Mesenteric fat pad (tissue), 1 donor: ENCODE results near the gene CCDC92. TPM values are rescaled to one million over a fixed set of nuclear protein-coding genes. Genes with fewer than 3 reads are reported as not detected.
A peak's percentile ranks its signal among the peaks of the same experiment; 100 is the strongest.
"Not testable (repeated sequence)": the region's sequence is repeated elsewhere in the genome, so short reads cannot be mapped to it uniquely, and the experiment has no call there.

ENCODE experiments used
- DNase-seq: peaks from one replicate; pipeline ENCODE4 v3.0.0-alpha.2; 2020; ENCODE audit warnings: low spot score
- total RNA-seq: library from RNA; stranded (reverse); fragmentation: NEBNext Ultra II Directional; extraction: Animal tissue kit (Norgen Biotek cat#: 25700); gene quantifications from one replicate; pipeline ENCODE4 v1.2.1, GENCODE V29; 2021
- donor health status: DM: yes; HTN: yes; CAD: no.

Gene CCDC92
- total RNA-seq, 1 donor from 2014 or later = 68.7 TPM

GRCh38 chr12:123949770-123950165 is 22.9 kb downstream of the CCDC92 start:
- DNase-seq = no peak

- DNase-seq = no peak
These were observed 23.5 kb downstream of the CCDC92 start for GRCh38 chr12:123948796-123949769.

GRCh38 chr12:123948401-123948795 is 24.2 kb downstream of the CCDC92 start:
- DNase-seq = no peak

- DNase-seq = not testable (repeated sequence)
These were observed 25.1 kb downstream of the CCDC92 start for GRCh38 chr12:123947531-123947930.

- peak; percentile 87 for DNase-seq
These were observed 25.8 kb downstream of the CCDC92 start for GRCh38 chr12:123946516-123947505.

- DNase-seq = peak; percentile 64
These were observed 26.5 kb downstream of the CCDC92 start for GRCh38 chr12:123946152-123946515.

- peak; percentile 83 for DNase-seq
These were observed 27.1 kb downstream of the CCDC92 start for GRCh38 chr12:123945287-123946151.

- DNase-seq = no peak
These were observed 27.9 kb downstream of the CCDC92 start for GRCh38 chr12:123944696-123945095.

GRCh38 chr12:123943816-123944215 is 28.8 kb downstream of the CCDC92 start:
- peak; percentile 60 for DNase-seq

- DNase-seq = peak; percentile 55
These were observed 29.6 kb downstream of the CCDC92 start for GRCh38 chr12:123942911-123943648.

- peak; percentile 67 for DNase-seq
These were observed 30.4 kb downstream of the CCDC92 start for GRCh38 chr12:123942238-123942653.

- DNase-seq = peak; percentile 53
These were observed 30.9 kb downstream of the CCDC92 start for GRCh38 chr12:123941624-123942237.

- peak; percentile 53 for DNase-seq
These were observed 31.6 kb downstream of the CCDC92 start for GRCh38 chr12:123941000-123941399.

GRCh38 chr12:123940627-123940966 is 32.0 kb downstream of the CCDC92 start:
- peak; percentile 69 for DNase-seq

GRCh38 chr12:123939716-123940626 is 32.7 kb downstream of the CCDC92 start:
- DNase-seq = peak; percentile 80

- peak; percentile 76 for DNase-seq
These were observed 33.8 kb downstream of the CCDC92 start for GRCh38 chr12:123938679-123939480.

- no peak for DNase-seq
These were observed 34.7 kb downstream of the CCDC92 start for GRCh38 chr12:123937707-123938591.
